ENCODE data around the gene CAPN2.
A peak's percentile ranks its signal among the peaks of the same experiment; 100 is the strongest.

The CAPN2 gene

DNA sequence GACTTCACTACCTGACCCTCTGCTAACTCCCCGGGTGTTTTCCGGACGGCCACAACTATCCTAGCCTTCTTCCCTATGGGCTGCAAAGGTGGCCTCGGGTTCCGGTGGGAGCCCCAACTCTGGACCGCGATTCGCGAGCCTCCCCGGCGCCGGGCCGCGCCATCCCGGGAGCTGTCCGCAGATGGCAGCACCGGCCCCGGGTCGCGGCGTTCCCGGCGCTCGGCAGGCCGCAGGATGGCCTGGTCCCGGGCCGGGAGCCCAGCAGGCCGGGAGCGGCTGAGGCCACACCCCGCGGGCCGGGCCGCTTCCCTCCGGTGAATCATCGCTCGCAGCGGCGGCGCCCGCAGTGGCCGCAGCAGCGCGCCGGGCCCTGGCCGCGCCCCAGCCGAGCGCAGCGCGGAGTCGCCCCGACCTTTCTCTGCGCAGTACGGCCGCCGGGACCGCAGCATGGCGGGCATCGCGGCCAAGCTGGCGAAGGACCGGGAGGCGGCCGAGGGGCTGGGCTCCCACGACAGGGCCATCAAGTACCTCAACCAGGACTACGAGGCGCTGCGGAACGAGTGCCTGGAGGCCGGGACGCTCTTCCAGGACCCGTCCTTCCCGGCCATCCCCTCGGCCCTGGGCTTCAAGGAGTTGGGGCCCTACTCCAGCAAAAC is at the start of gene CAPN2:
CAPN2 (plus strand) TSS at position 346 of the 656 bp plus-strand sequence; CDS start at position 448, 102 bp downstream.
- peak within 1 kb of the TSS; percentile 80 for H3K4me3 Mint-ChIP-seq

DNA sequence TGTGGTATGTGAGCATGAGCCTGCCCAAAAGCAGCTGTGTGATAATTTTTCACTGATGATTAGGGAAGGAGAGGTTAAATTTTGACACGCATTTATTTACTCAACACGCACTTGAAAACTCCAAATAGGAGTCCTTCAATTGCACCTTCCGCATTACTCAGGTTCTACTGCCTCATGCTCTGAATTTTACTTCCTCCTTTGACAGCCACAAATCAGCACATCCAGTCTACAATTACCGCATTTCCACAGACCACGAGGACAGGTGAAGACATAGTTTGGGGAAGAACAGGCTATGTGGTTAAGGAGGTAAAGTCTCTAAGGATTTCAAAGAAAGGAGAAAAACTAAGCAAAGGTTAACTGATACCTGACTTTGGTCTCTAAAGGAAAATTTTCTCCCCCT is 49.4 kb upstream of the CAPN2 start:
- no peak overlapping the region for H3K4me3 Mint-ChIP-seq
- ATAC-seq (ENCODE audit: low read depth) (peak; percentile 82), DNase-seq (ENCODE audit: low spot score in 2 of 2) (no peak)
- peaks cover 12% of the 10 kb centered on the region for H3K27me3 Mint-ChIP-seq
- no peak overlapping the region for H3K27ac Mint-ChIP-seq
- no peaks in the 10 kb centered on the region for H3K36me3 Mint-ChIP-seq
- H3K9me3 Mint-ChIP-seq = no peaks in the 10 kb centered on the region
- peaks cover 4% of the 10 kb centered on the region for H3K4me1 Mint-ChIP-seq

More for the DNA sequence above, at the start of gene CAPN2:
- peak within 1 kb of the TSS; percentile 58 for H3K27ac Mint-ChIP-seq
- H3K36me3 Mint-ChIP-seq = peaks cover 2% of the 10 kb centered on the region
- ATAC-seq (ENCODE audit: low read depth) (peak; percentile 57), DNase-seq (ENCODE audit: low spot score in 2 of 2) (peak; percentile 54 to 59)
- H3K27me3 Mint-ChIP-seq = no peaks in the 10 kb centered on the region
- peaks cover 46% of the 10 kb centered on the region for H3K4me1 Mint-ChIP-seq
- H3K9me3 Mint-ChIP-seq = no peaks in the 10 kb centered on the region

DNA sequence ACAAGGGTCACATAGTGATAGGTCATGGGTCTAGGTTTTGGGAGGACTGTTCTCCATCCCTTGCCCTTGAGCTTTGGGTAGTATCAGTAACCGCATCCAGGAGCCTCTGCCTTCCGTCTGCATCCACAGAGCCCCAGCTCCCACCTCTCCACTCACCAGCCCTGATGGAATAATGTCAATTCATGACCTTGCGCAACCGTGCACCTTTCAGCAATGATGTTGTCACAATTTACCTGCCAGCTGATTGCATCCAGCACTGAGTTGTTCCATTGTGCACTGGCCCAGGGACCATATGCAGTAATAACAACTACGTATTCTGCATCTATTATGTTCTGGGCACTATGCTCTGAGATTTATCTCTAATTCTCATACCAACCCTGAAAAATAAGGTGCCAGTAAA is 48.2 kb upstream of the CAPN2 start:
- peaks cover 12% of the 10 kb centered on the region for H3K27me3 Mint-ChIP-seq
- DNase-seq (ENCODE audit: low spot score in 2 of 2) = no peak

GRCh38 chr1:223665592-223666312 is 46.6 kb upstream of the CAPN2 start, which contains the start of gene CAPN8:
Gene CAPN8 (minus strand): TSS chr1:223665701. CDS start chr1:223665646, 55 bp downstream.
- H3K9me3 Mint-ChIP-seq = no peaks in the 10 kb centered on the region
- no peak for ATAC-seq (ENCODE audit: low read depth)
- peaks cover 4% of the 10 kb centered on the region for H3K4me1 Mint-ChIP-seq
- no peak within 1 kb of the TSS for H3K4me3 Mint-ChIP-seq
- no peak for DNase-seq (ENCODE audit: low spot score in 2 of 2)
- peaks cover 5% of the 10 kb centered on the region for H3K27me3 Mint-ChIP-seq
- H3K36me3 Mint-ChIP-seq = no peaks in the 10 kb centered on the region
- no peak within 1 kb of the TSS for H3K27ac Mint-ChIP-seq

More for the DNA sequence above, 48.2 kb upstream of the CAPN2 start:
- H3K4me3 Mint-ChIP-seq = no peak overlapping the region
- no peaks in the 10 kb centered on the region for H3K36me3 Mint-ChIP-seq
- H3K27ac Mint-ChIP-seq = no peak overlapping the region
- H3K4me1 Mint-ChIP-seq = peaks cover 4% of the 10 kb centered on the region
- H3K9me3 Mint-ChIP-seq = no peaks in the 10 kb centered on the region
- no peak for ATAC-seq (ENCODE audit: low read depth)

DNA sequence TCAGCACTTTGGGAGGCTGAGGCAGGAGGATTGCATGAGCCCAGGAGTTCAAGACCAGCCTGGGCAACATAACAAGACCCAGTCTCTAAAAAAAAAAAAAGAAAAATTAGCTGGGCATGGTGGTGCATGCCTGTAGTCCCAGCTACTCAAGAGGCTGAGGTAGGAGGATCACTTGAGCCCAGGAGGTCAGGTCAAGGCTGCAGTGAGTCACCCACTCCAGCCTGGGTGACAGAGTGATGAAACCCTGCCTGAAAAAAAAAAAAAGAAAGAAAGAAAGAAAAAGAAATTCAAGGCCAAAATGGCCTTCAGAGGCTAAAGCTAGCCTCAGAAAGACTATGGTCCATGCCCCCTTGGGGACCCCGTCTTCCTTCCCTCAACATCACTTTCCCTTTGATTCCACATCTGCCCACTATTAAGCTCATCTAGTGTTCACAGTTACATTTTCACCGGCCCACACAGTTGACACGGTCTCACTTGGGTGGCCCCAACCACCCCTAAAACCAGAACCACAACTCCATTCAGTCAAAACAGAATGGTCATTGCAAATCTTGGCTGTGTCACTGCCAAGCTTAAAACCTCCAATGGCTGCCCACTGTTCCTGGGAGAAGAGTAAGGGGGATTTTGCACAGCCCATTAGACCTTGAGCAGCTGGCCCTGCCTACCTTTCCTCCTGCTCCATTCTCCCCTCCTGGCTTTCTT is 44.7 kb upstream of the CAPN2 start:
- H3K27me3 Mint-ChIP-seq = peaks cover 7% of the 10 kb centered on the region
- ATAC-seq (ENCODE audit: low read depth) (no peak), DNase-seq (ENCODE audit: low spot score in 2 of 2) (no peak)
- no peak overlapping the region for H3K4me3 Mint-ChIP-seq
- peaks cover 4% of the 10 kb centered on the region for H3K4me1 Mint-ChIP-seq
- peaks cover 3% of the 10 kb centered on the region for H3K9me3 Mint-ChIP-seq
- no peak overlapping the region for H3K27ac Mint-ChIP-seq
- H3K36me3 Mint-ChIP-seq = peaks cover 2% of the 10 kb centered on the region

- peaks cover 8% of the 10 kb centered on the region for H3K9me3 Mint-ChIP-seq
- no peaks in the 10 kb centered on the region for H3K4me1 Mint-ChIP-seq
- peaks cover 2% of the 10 kb centered on the region for H3K36me3 Mint-ChIP-seq
- DNase-seq (ENCODE audit: low spot score in 2 of 2) (no peak), ATAC-seq (ENCODE audit: low read depth) (no peak)
- H3K27ac Mint-ChIP-seq = no peak overlapping the region
- peaks cover 5% of the 10 kb centered on the region for H3K27me3 Mint-ChIP-seq
- no peak overlapping the region for H3K4me3 Mint-ChIP-seq
These were observed 43.1 kb upstream of the CAPN2 start for GRCh38 chr1:223669003-223669795.

- Mint-ChIP-seq H3K4me1 (no peaks in the 10 kb centered on the region), H3K27ac (no peak overlapping the region), H3K9me3 (peaks cover 18% of the 10 kb centered on the region), H3K4me3 (no peak overlapping the region), H3K36me3 (peaks cover 10% of the 10 kb centered on the region), H3K27me3 (peaks cover 5% of the 10 kb centered on the region)
- ATAC-seq (ENCODE audit: low read depth) = no peak
- no peak for DNase-seq (ENCODE audit: low spot score in 2 of 2)
These were observed 41.7 kb upstream of the CAPN2 start for GRCh38 chr1:223670458-223671159.

GRCh38 chr1:223674119-223674890 is 38.0 kb upstream of the CAPN2 start:
- Mint-ChIP-seq H3K36me3 (peaks cover 12% of the 10 kb centered on the region), H3K4me3 (no peak overlapping the region), H3K27me3 (peaks cover 9% of the 10 kb centered on the region), H3K27ac (no peak overlapping the region), H3K4me1 (no peaks in the 10 kb centered on the region), H3K9me3 (peaks cover 21% of the 10 kb centered on the region)
- no peak for DNase-seq (ENCODE audit: low spot score in 2 of 2)
- ATAC-seq (ENCODE audit: low read depth) = no peak

- Mint-ChIP-seq H3K4me1 (no peaks in the 10 kb centered on the region), H3K27me3 (peaks cover 16% of the 10 kb centered on the region), H3K27ac (no peak overlapping the region), H3K9me3 (peaks cover 13% of the 10 kb centered on the region), H3K4me3 (no peak overlapping the region), H3K36me3 (peaks cover 10% of the 10 kb centered on the region)
- ATAC-seq (ENCODE audit: low read depth) = no peak
- DNase-seq (ENCODE audit: low spot score in 2 of 2) = no peak
These were observed 33.5 kb upstream of the CAPN2 start for GRCh38 chr1:223678841-223679240.

GRCh38 chr1:223680188-223680587 is 32.2 kb upstream of the CAPN2 start:
- no peak overlapping the region for H3K4me3 Mint-ChIP-seq

DNA sequence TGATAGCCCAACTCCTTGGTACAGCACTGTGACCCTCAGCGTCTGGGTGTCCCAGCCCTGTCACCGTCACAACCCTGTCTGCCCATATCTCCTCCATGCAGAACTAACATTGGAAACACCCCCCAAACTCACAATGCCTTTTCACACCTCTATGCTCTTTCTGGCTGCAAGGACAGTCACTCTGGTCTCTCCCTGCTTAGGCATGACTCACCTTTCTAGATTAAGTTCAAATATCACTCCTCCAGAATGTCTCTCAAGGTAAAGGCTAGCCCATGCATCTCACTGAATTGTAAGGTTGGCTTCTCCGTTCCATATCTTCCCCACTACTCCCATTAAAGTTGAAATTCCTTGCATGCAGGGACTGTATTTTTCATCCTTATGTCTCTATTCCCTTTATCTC is 29.8 kb upstream of the CAPN2 start:
- ATAC-seq (ENCODE audit: low read depth) = no peak
- no peak for DNase-seq (ENCODE audit: low spot score in 2 of 2)
- Mint-ChIP-seq H3K27me3 (peaks cover 16% of the 10 kb centered on the region), H3K9me3 (no peaks in the 10 kb centered on the region), H3K4me1 (peaks cover 5% of the 10 kb centered on the region), H3K4me3 (no peak overlapping the region), H3K27ac (no peak overlapping the region), H3K36me3 (peaks cover 2% of the 10 kb centered on the region)

More at GRCh38 chr1:223680188-223680587, 32.2 kb upstream of the CAPN2 start:
- Mint-ChIP-seq H3K4me1 (peaks cover 5% of the 10 kb centered on the region), H3K27ac (no peak overlapping the region), H3K9me3 (peaks cover 5% of the 10 kb centered on the region), H3K27me3 (peaks cover 16% of the 10 kb centered on the region), H3K36me3 (peaks cover 3% of the 10 kb centered on the region)
- DNase-seq (ENCODE audit: low spot score in 2 of 2) (no peak), ATAC-seq (ENCODE audit: low read depth) (no peak)

DNA sequence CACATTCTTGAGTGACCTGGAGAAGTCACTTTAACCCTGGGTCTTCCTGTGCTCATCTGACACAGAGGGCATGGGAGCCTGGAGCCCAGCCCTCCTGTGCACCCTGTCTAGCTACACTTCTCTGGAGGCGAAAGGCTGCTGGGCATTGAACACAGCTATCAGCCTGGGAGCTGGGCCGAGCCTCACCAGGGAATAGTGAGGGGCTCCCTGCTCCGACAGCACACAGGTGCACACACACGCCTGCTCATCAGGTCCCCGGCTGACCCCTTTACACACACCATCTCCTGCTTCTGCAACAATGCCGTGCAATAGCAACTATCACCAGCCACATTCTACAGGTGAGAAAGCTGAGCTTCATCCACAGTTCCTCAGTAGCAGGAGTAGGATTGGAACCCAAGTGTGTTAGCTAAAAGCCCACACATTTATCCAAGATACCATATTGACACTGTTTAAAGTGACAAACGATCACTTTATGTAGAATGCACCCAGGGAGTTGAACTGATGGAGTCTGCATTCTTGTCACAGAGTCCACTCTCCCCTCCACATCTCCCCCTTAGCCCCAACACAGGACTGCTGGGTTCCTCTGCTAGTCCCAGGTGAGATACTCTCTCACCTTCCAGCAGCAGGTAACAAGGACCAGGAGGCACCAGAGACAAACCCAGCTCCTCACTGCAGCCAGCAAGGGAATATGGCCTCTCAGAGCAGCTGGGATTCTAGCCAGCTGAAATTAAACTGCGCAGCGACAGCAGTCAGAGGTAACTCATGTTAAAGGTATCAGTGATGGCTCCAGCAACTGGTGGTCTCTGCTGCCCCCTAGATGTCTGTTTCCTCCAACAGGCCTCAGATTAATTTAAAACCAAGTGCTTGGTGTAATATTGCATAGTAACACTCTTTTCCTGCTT is 28.5 kb upstream of the CAPN2 start:
- no peak overlapping the region for H3K4me3 Mint-ChIP-seq
- peaks cover 14% of the 10 kb centered on the region for H3K27me3 Mint-ChIP-seq
- H3K36me3 Mint-ChIP-seq = peaks cover 3% of the 10 kb centered on the region
- ATAC-seq (ENCODE audit: low read depth) (peak; percentile 62), DNase-seq (ENCODE audit: low spot score in 2 of 2) (peak; percentile 28 to 48)
- peaks cover 5% of the 10 kb centered on the region for H3K4me1 Mint-ChIP-seq
- no peak overlapping the region for H3K27ac Mint-ChIP-seq
- H3K9me3 Mint-ChIP-seq = peaks cover 2% of the 10 kb centered on the region

All from memory B cell (primary cell).